DND-41 (cell line): ENCODE results near the gene INO80D.
"Not testable (repeated sequence)": the region's sequence is repeated elsewhere in the genome, so short reads cannot be mapped to it uniquely, and the experiment has no call there.

ENCODE experiments used
- ATAC-seq: fragments of 200-7000 bp; cut with Tn5 transposase; 3 replicates; pipeline ENCODE4 v1.9.1; 2021; ENCODE audit warnings: low read depth; ENCODE audit not compliant: insufficient read depth
- DNase-seq: peaks from one replicate; pipeline ENCODE4 v3.0.0-alpha.2; 2020
- H2AFZ ChIP-seq: 2 replicates; pipeline ENCODE4 v1.6.0; 2012; ENCODE audit warnings: low read depth, low read length
- H3K27ac ChIP-seq: 2 replicates; pipeline ENCODE4 v1.5.1; 2012; ENCODE audit warnings: low read length, inconsistent platforms
- H3K27me3 ChIP-seq: fragments of 200-600 bp; sonication (generic); 2 replicates; pipeline ENCODE4 v1.6.0; 2012; ENCODE audit warnings: low read length, mild to moderate bottlenecking, inconsistent platforms; ENCODE audit not compliant: insufficient read depth, poor library complexity
- H3K36me3 ChIP-seq: 2 replicates; pipeline ENCODE4 v1.5.1; 2012; ENCODE audit warnings: low read length, inconsistent platforms; ENCODE audit not compliant: insufficient read depth
- H3K4me1 ChIP-seq: 2 replicates; pipeline ENCODE4 v1.5.1; 2012; ENCODE audit warnings: mild to moderate bottlenecking, low read length; ENCODE audit not compliant: insufficient read depth
- H3K4me2 ChIP-seq: 2 replicates; pipeline ENCODE4 v1.6.0; 2012; ENCODE audit warnings: mild to moderate bottlenecking, moderate library complexity, low read length, inconsistent platforms; ENCODE audit not compliant: insufficient read depth
- H3K4me3 ChIP-seq, 2 experiments: fragments of 200-600 bp in 1 of 2; shearing (Covaris generic) in 1 of 2; 2 replicates each; pipeline ENCODE4 v1.5.1; 2012 to 2016; ENCODE audit warnings: inconsistent platforms in 2 of 2, low read length in 2 of 2, mild to moderate bottlenecking in 2 of 2, low read depth in 1 of 2, moderate library complexity in 1 of 2
- H3K79me2 ChIP-seq: 2 replicates; pipeline ENCODE4 v1.6.0; 2012; ENCODE audit warnings: low read length, inconsistent platforms; ENCODE audit not compliant: insufficient read depth
- H3K9ac ChIP-seq: 2 replicates; pipeline ENCODE4 v1.6.0; 2012; ENCODE audit warnings: low read depth, mild to moderate bottlenecking, inconsistent platforms, low read length, moderate library complexity
- H3K9me3 ChIP-seq: 2 replicates; pipeline ENCODE4 v1.5.1; 2012; ENCODE audit warnings: low read length, moderate library complexity, mild to moderate bottlenecking, inconsistent platforms; ENCODE audit not compliant: insufficient read depth, severe bottlenecking
- H4K20me1 ChIP-seq: 2 replicates; pipeline ENCODE4 v1.6.0; 2012; ENCODE audit warnings: low read length; ENCODE audit not compliant: insufficient read depth
- EZH2 ChIP-seq: IDR thresholded peaks from 3 replicates; pipeline ENCODE4 v1.6.1; 2012; ENCODE audit warnings: borderline replicate concordance, low read depth, mild to moderate bottlenecking, moderate library complexity, low read length, inconsistent platforms; ENCODE audit not compliant: severe bottlenecking
- TF ChIP-seq, protein P1 (sequence below): IDR thresholded peaks from 2 replicates; pipeline ENCODE4 v1.5.1; 2012; ENCODE audit warnings: borderline replicate concordance, low read length, moderate library complexity, mild to moderate bottlenecking; ENCODE audit not compliant: poor library complexity, severe bottlenecking; ENCODE audit errors: extremely low read depth

Gene INO80D

GRCh38 chr2:206023183-206023582 is 62.8 kb downstream of the INO80D start:
- H3K4me1 ChIP-seq: no peaks in the 10 kb centered on the region
- H3K79me2 ChIP-seq: no peaks in the 10 kb centered on the region
- DNase-seq (no peak), ATAC-seq (no peak)
- no peaks in the 10 kb centered on the region for H4K20me1 ChIP-seq
- no peak overlapping the region for H3K4me2 ChIP-seq
- H3K9me3 ChIP-seq: no peaks in the 10 kb centered on the region
- no peaks in the 10 kb centered on the region for H3K27me3 ChIP-seq
- no peak overlapping the region for H3K4me3 ChIP-seq
- no peak overlapping the region for H2AFZ ChIP-seq
- TF ChIP-seq EZH2: no peak
- TF ChIP-seq, protein P1, sequence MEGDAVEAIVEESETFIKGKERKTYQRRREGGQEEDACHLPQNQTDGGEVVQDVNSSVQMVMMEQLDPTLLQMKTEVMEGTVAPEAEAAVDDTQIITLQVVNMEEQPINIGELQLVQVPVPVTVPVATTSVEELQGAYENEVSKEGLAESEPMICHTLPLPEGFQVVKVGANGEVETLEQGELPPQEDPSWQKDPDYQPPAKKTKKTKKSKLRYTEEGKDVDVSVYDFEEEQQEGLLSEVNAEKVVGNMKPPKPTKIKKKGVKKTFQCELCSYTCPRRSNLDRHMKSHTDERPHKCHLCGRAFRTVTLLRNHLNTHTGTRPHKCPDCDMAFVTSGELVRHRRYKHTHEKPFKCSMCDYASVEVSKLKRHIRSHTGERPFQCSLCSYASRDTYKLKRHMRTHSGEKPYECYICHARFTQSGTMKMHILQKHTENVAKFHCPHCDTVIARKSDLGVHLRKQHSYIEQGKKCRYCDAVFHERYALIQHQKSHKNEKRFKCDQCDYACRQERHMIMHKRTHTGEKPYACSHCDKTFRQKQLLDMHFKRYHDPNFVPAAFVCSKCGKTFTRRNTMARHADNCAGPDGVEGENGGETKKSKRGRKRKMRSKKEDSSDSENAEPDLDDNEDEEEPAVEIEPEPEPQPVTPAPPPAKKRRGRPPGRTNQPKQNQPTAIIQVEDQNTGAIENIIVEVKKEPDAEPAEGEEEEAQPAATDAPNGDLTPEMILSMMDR: no peak
- peaks cover 51% of the 10 kb centered on the region for H3K36me3 ChIP-seq
- H3K27ac ChIP-seq: no peak overlapping the region
- no peak overlapping the region for H3K9ac ChIP-seq

- Histone ChIP-seq H3K4me1 (no peaks in the 10 kb centered on the region), H3K9ac (no peak overlapping the region), H3K36me3 (peaks cover 62% of the 10 kb centered on the region), H2AFZ (no peak overlapping the region), H3K79me2 (no peaks in the 10 kb centered on the region), H3K4me2 (no peak overlapping the region), H3K9me3 (peaks cover 17% of the 10 kb centered on the region), H3K27me3 (no peaks in the 10 kb centered on the region), H3K4me3 (no peak overlapping the region), H3K27ac (no peak overlapping the region), H4K20me1 (no peaks in the 10 kb centered on the region)
- DNase-seq (no peak), ATAC-seq (no peak)
- no peak for TF ChIP-seq EZH2
- TF ChIP-seq, protein P1: no peak
Measured at GRCh38 chr2:206020171-206020570, 65.8 kb downstream of the INO80D start.

DNA sequence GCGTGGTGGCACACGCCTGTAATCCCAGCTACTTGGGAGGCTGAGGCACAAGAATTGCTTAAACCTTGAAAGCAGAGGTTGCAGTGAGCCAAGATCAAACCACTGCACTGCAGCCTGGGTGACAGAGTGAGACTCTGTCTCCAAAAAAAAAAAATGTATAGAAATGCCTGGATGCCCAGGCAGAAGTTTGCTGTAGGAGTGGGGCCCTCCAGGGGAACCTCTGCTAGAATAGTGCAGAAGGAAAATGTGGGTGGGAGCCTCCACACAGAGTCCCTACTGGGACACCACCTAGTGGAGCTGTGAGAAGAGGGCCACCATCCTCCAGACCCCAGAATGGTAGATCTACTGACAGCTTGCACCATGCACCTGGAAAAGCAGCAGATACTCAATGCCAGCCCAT is 70.2 kb downstream of the INO80D start:
- H2AFZ ChIP-seq, H3K4me1 ChIP-seq, H3K27me3 ChIP-seq, H3K27ac ChIP-seq, H4K20me1 ChIP-seq, H3K9ac ChIP-seq, H3K79me2 ChIP-seq, H3K4me3 ChIP-seq, H3K4me2 ChIP-seq, ATAC-seq: not testable (repeated sequence)
- peak; percentile 16 for DNase-seq
- Histone ChIP-seq H3K36me3 (peaks cover 72% of the 10 kb centered on the region), H3K9me3 (peaks cover 17% of the 10 kb centered on the region)

DNA sequence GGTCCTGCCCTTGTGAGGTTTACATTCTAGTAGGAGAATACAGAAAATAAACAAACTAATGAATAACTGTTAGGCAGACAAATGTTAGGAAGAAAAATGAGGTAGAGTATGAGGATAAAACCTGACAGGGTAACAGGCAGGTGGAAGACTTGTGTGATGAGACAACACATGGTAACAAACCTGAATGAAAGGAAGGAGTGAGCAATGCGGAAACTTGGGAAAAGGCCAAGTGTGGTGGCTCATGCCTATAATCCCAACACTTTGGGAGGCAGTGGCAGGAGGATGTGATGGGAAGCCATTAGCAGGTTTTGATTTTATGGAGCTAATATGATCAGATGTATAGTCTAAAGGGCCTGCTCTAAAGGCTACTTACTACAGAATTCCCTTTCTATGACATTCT is 74.2 kb downstream of the INO80D start:
- TF ChIP-seq EZH2: no peak
- TF ChIP-seq, protein P1: no peak
- no peaks in the 10 kb centered on the region for H4K20me1 ChIP-seq
- no peaks in the 10 kb centered on the region for H3K4me1 ChIP-seq
- H3K27me3 ChIP-seq: no peaks in the 10 kb centered on the region
- H3K4me3 ChIP-seq: no peak overlapping the region
- ATAC-seq (no peak), DNase-seq (no peak)
- no peak overlapping the region for H3K27ac ChIP-seq
- no peak overlapping the region for H2AFZ ChIP-seq
- H3K79me2 ChIP-seq: no peaks in the 10 kb centered on the region
- H3K4me2 ChIP-seq: no peak overlapping the region
- peaks cover 10% of the 10 kb centered on the region for H3K9me3 ChIP-seq
- H3K9ac ChIP-seq: no peak overlapping the region
- peaks cover 71% of the 10 kb centered on the region for H3K36me3 ChIP-seq
